GM12865 (cell line): ENCODE data around the gene RPP38.

Experiments used
- DNase-seq: peaks from one replicate; pipeline ENCODE4 v3.0.0; 2010; ENCODE audit warnings: low read depth
- H3K4me3 ChIP-seq: 2 replicates; pipeline ENCODE4 v1.5.1; 2011; ENCODE audit warnings: mild to moderate bottlenecking, low read depth, low read length, control low read depth
- TF ChIP-seq, protein P1 (sequence below): IDR thresholded peaks from 2 replicates; pipeline ENCODE4 v1.5.1; 2011; ENCODE audit warnings: low read length, control low read depth, low read depth, inconsistent platforms; ENCODE audit not compliant: insufficient read depth; ENCODE audit errors: missing control alignments

RPP38 gene

DNA sequence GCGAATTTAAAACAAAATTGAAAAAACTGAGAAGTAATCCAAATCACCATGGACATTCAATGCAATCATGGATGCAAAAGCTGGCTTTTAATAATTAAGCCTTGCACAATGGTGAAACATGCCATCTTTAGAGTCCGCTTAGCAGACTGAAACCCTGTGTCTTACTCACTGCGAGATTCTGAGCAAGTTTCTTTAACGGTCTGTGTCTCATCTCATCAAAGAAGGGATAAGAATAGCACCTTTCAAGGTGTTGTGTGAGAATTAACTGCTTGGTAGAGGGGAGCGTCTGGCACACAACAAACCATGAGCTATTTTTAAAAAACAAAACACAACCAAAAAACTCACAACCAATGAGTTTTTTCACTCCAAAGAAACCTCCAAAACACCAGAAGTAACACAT is 30.0 kb upstream of the RPP38 start:
- TF ChIP-seq, protein P1, sequence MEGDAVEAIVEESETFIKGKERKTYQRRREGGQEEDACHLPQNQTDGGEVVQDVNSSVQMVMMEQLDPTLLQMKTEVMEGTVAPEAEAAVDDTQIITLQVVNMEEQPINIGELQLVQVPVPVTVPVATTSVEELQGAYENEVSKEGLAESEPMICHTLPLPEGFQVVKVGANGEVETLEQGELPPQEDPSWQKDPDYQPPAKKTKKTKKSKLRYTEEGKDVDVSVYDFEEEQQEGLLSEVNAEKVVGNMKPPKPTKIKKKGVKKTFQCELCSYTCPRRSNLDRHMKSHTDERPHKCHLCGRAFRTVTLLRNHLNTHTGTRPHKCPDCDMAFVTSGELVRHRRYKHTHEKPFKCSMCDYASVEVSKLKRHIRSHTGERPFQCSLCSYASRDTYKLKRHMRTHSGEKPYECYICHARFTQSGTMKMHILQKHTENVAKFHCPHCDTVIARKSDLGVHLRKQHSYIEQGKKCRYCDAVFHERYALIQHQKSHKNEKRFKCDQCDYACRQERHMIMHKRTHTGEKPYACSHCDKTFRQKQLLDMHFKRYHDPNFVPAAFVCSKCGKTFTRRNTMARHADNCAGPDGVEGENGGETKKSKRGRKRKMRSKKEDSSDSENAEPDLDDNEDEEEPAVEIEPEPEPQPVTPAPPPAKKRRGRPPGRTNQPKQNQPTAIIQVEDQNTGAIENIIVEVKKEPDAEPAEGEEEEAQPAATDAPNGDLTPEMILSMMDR: no peak

DNA sequence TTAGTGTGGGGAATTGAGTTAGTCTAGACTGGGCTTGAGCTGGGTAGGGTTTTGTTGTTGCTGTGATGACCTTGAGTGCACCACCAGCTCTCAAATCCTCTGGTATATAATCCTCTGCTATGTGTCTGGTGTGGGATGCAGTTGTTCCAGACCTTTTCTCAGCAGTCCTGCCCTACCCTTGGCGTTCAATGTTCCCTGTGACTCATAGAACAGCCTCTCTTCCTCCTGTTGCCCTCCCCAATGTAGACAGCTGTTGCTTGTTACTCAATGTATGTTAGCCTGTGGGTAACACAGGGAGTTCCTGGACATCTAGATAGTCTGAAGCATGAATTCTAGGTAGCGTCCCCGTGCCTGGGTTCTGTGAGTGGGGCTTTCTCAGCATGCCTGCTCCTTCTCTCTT is 28.4 kb upstream of the RPP38 start:
- no peak overlapping the region for H3K4me3 ChIP-seq
- TF ChIP-seq, protein P1: no peak
- DNase-seq: no peak

More for the DNA sequence above, 30.0 kb upstream of the RPP38 start:
- H3K4me3 ChIP-seq: no peak overlapping the region
- DNase-seq: peak; percentile 71

DNA sequence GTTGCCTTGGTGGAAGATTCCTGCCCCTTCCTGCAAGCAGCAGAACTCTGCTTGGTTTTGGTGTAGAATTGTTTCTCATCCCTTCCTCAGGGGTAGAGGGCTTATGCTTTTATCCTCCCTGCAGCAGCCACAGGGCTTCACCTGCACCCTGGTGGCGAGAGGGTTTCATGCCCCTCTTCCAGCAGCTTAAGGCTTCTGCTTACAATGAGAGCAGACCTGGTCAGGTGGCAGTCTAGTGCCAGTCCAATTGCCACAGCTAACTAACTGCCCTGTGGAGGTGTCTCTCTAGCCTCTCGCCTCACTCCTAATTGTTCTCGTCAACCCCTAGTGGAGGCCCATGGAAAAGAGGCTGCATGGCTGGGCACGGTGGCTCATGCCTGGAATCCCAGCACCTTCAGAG is 27.9 kb upstream of the RPP38 start:
- peak; percentile 19 for DNase-seq
- TF ChIP-seq, protein P1: no peak
- no peak overlapping the region for H3K4me3 ChIP-seq

DNA sequence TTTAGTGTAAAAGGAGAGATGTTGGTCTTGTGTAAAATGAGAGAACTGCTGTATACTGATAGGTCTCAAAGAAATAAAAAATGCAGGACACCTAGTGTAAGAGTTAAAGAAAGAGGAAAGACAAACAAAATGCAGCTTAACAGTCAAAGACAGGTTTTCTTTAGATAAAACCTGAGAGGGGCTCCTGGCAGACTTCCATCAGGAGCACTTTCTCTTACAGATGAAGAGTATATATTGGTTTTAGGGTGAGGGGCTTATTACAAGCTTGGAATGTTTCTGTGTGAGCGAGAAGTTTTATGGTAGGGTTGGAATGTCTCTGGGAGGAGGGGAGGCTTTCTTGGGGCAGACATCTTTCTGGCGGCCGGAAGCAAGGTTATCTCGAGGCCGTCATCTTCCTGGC is 24.8 kb upstream of the RPP38 start:
- DNase-seq: no peak
- TF ChIP-seq, protein P1: no peak
- no peak overlapping the region for H3K4me3 ChIP-seq

DNA sequence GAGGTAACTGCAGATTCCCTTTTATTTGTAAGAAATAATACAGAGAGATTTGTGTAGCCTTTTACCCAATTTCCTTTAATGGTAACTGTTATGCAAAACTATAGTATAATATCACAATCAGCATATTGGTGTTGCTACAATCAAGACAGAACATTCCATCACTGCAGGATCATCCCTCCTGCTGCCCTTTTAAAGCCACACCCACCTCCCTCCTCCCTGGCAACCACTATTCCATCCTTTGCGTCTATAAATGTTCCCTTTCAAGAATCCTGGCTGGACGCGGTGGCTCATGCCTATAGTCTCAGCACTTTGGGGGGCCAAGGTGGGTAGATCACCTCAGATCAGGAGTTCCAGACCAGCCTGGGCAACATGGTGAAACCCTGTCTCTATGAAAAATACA is 21.7 kb upstream of the RPP38 start:
- no peak overlapping the region for H3K4me3 ChIP-seq
- TF ChIP-seq, protein P1: no peak
- DNase-seq: no peak

DNA sequence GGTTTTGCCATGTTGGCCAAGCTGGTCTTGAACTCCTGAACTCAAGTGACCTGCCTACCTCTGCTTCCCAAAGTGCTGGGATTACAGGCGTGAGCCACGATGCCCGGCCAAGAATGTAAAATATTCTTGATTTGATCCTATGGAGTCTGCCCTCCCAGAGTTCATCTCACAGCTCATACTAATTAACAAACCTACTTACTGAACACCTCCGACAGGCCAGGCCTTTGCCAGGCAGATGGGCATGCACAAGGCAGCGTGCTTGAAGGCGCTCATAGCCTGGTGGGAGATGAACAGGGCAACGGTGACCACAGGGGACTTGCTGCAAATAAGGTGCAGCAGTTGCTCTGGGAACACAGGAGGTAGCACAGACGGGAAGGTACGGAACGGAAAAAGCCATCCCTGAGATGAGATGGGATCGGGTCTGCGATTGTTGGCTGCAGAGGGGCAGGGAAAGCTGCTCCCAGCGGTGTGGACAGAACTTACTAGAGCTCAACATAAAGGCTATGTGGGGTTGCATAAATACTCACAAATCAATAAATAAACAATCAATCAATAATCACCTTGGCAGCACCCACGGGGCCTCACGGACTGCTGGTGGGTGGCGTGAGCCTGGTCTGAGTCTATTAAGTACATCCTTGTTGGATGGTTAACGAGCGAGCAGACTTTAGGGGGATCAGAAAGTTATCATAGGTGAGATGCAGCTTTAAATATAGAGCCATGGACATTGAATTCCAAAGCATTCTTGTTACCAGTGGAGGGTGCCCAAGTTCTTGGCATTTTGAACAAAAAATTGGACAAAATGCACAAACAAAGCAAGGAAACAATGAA is 13.3 kb upstream of the RPP38 start:
- DNase-seq: no peak
- H3K4me3 ChIP-seq: no peak overlapping the region
- TF ChIP-seq, protein P1: no peak

DNA sequence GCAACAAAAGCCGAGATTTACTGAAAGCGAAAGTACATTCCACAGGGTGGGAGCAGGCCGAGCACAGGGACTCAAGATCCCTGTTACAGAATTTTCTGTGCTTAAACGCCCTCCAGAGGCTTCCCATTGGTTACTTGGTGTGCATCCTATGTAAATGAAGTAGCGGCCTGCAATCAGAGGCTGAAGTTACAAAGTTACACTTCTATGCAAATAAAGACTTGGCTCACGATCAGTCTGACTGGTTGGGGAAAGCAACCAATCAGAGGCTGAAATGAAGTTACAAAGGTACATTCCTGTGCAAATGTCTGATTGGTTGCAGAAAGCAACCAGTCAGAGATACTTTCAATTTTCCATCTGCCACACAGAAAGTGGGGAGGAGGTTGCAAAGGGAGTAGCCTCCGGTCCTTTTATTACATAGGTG is 12.6 kb upstream of the RPP38 start:
- H3K4me3 ChIP-seq: no peak overlapping the region
- DNase-seq: peak; percentile 18

More for the DNA sequence above, 12.6 kb upstream of the RPP38 start:
- TF ChIP-seq, protein P1: no peak
